ENCODE results near the gene NUAK1.
"Not testable (repeated sequence)": the region's sequence is repeated elsewhere in the genome, so short reads cannot be mapped to it uniquely, and the experiment has no call there.

Gene NUAK1

GRCh38 chr12:106037524-106038298 is 101.0 kb downstream of the NUAK1 start:
- no peak for DNase-seq (ENCODE audit: low read depth in 1 of 2, low spot score in 1 of 2)

- DNase-seq (ENCODE audit: low read depth in 1 of 2, low spot score in 1 of 2): no peak
Observed at GRCh38 chr12:106035421-106035820, 103.3 kb downstream of the NUAK1 start.

GRCh38 chr12:106034316-106034715 is 104.4 kb downstream of the NUAK1 start:
- DNase-seq (ENCODE audit: low read depth in 1 of 2, low spot score in 1 of 2): no peak

GRCh38 chr12:106033161-106033675 is 105.5 kb downstream of the NUAK1 start:
- DNase-seq (ENCODE audit: low read depth in 1 of 2, low spot score in 1 of 2): no peak

GRCh38 chr12:106032623-106032925 is 106.2 kb downstream of the NUAK1 start:
- DNase-seq (ENCODE audit: low read depth in 1 of 2, low spot score in 1 of 2): no peak

- DNase-seq (ENCODE audit: low read depth in 1 of 2, low spot score in 1 of 2): no peak
Observed at GRCh38 chr12:106031761-106032622, 106.8 kb downstream of the NUAK1 start.

GRCh38 chr12:106030210-106031071 is 108.3 kb downstream of the NUAK1 start:
- DNase-seq (ENCODE audit: low read depth in 1 of 2, low spot score in 1 of 2): no peak

- no peak for DNase-seq (ENCODE audit: low read depth in 1 of 2, low spot score in 1 of 2)
Observed at GRCh38 chr12:106029532-106029931, 109.2 kb downstream of the NUAK1 start.

GRCh38 chr12:106027911-106028310 is 110.8 kb downstream of the NUAK1 start:
- no peak for DNase-seq (ENCODE audit: low read depth in 1 of 2, low spot score in 1 of 2)

- no peak for DNase-seq (ENCODE audit: low read depth in 1 of 2, low spot score in 1 of 2)
Observed at GRCh38 chr12:106027286-106027685, 111.5 kb downstream of the NUAK1 start.

- DNase-seq (ENCODE audit: low read depth in 1 of 2, low spot score in 1 of 2): no peak
Observed at GRCh38 chr12:106025129-106025528, 113.6 kb downstream of the NUAK1 start.

- DNase-seq (ENCODE audit: low read depth in 1 of 2, low spot score in 1 of 2): no peak
Observed at GRCh38 chr12:106023039-106023438, 115.7 kb downstream of the NUAK1 start.

GRCh38 chr12:106022568-106023012 is 116.2 kb downstream of the NUAK1 start:
- DNase-seq (ENCODE audit: low read depth in 1 of 2, low spot score in 1 of 2): no peak

GRCh38 chr12:106021516-106021915 is 117.2 kb downstream of the NUAK1 start:
- DNase-seq (ENCODE audit: low read depth in 1 of 2, low spot score in 1 of 2): no peak

GRCh38 chr12:106020736-106021135 is 118.0 kb downstream of the NUAK1 start:
- no peak for DNase-seq (ENCODE audit: low read depth in 1 of 2, low spot score in 1 of 2)

GRCh38 chr12:106019144-106019543 is 119.6 kb downstream of the NUAK1 start:
- no peak for DNase-seq (ENCODE audit: low read depth in 1 of 2, low spot score in 1 of 2)

GRCh38 chr12:106018286-106018685 is 120.5 kb downstream of the NUAK1 start:
- no peak for DNase-seq (ENCODE audit: low read depth in 1 of 2, low spot score in 1 of 2)

GRCh38 chr12:106016601-106017278 is 122.0 kb downstream of the NUAK1 start:
- DNase-seq (ENCODE audit: low read depth in 1 of 2, low spot score in 1 of 2): not testable (repeated sequence)

- DNase-seq (ENCODE audit: low read depth in 1 of 2, low spot score in 1 of 2): no peak
Observed at GRCh38 chr12:106015646-106016045, 123.1 kb downstream of the NUAK1 start.

GRCh38 chr12:106013941-106014340 is 124.8 kb downstream of the NUAK1 start:
- no peak for DNase-seq (ENCODE audit: low read depth in 1 of 2, low spot score in 1 of 2)

Data from stimulated activated CD4-positive, alpha-beta T cell treated with anti-CD3 and anti-CD28 coated beads, Interleukin-15, amount 100 ng/mL, for 1 hour (primary cell).